Pancreas (tissue), 10 donors: ENCODE measurements around the gene HIF3A. TPM values are rescaled to one million over a fixed set of nuclear protein-coding genes. Genes with fewer than 3 reads are reported as not detected.
"Not testable (repeated sequence)": the region's sequence is repeated elsewhere in the genome, so short reads cannot be mapped to it uniquely, and the experiment has no call there.

ENCODE experiments used
- ATAC-seq, 4 donors: fragments of 200-7000 bp; cut with Tn5 transposase; one replicate each; pipeline versions ENCODE4 v1.8.0 to v1.9.1; 2020; ENCODE audit warnings: mild to moderate bottlenecking in 4 of 4, moderate library complexity in 4 of 4
- DNase-seq, 6 donors: peaks; one replicate each; pipeline ENCODE4 v3.0.0-alpha.2; 2020
- FAIRE-seq: peaks from 2 replicates; lab custom pipeline; 2012; peaks lifted over from hg19 to GRCh38; lab: Jason Lieb, UNC
- H3K27ac ChIP-seq, 4 donors: fragments of 200-600 bp; sonication (generic); 1 replicate in 3 of 4; 2 replicates in 1 of 4; pipeline versions ENCODE4 v1.5.0 to v1.8.0; 2020
- H3K27me3 ChIP-seq, 4 donors: fragments of 200-600 bp; one replicate each; pipeline ENCODE4 v1.8.0; 2021
- H3K36me3 ChIP-seq, 3 donors: fragments of 200-600 bp; sonication (generic) in 1 of 3; one replicate each; pipeline versions ENCODE4 v1.5.0 to v1.8.0; 2020 to 2021
- H3K4me1 ChIP-seq, 3 donors: fragments of 200-600 bp; one replicate each; pipeline ENCODE4 v1.8.0; 2021
- H3K4me3 ChIP-seq, 4 donors: fragments of 200-600 bp; sonication (generic) in 2 of 4; one replicate each; pipeline versions ENCODE4 v1.5.0 to v1.8.0; 2020 to 2021
- H3K9me3 ChIP-seq, 4 donors: fragments of 200-600 bp; one replicate each; pipeline ENCODE4 v1.8.0; 2021
- WGBS, 2 donors: extraction: QIAGEN DNeasy Blood & Tissue Kit; methylation state at CpG; one replicate each; pipeline ENCODE4 v1.1.7; 2013; 5-methylcytosine and 5-hydroxymethylcytosine counted together
- intact Hi-C, 3 donors: fragments of 100-400 bp; cut with DNase I; formaldehyde crosslinking; loops; one replicate each; pipeline versions ENCODE4 v1.11.1 to v1.14.2; 2022
- polyA plus RNA-seq, 2 donors: library from polyadenylated mRNA; stranded (reverse); fragments of 200-250 nt; gene quantifications; one replicate each; pipeline ENCODE4 v1.2.3, GENCODE V29; 2013
- total RNA-seq, 6 donors: library from RNA; stranded (reverse); fragmentation: NEBNext Ultra II Directional in 4 of 6; extraction: Animal tissue kit (Norgen Biotek cat#: 25700) in 4 of 6; gene quantifications; one replicate each; pipeline versions ENCODE4 v1.2.1 to v1.2.4, GENCODE V29; 2021 to 2023
- TF ChIP-seq, protein P1 (sequence below), 4 donors: fragments of 200-600 bp; sonication (generic) in 3 of 4; IDR thresholded peaks; one replicate each; pipeline versions ENCODE4 v1.5.0 to v1.8.0; 2021; ENCODE audit warnings: antibody characterized with exemption in 4 of 4
- donor health status: healthy with polysubstance abuse.
- donor health status: DM: no; HTN: no; CAD: no; lungs with moderate emphysema.
- donor health status: DM: no; HTN: no; CAD: no.
- donor health status: control.
- donor health status: control.
- donor health status: Bipolar disorder and iron deficiency.
- donor health status: DM: yes; HTN: yes; CAD: no.
- donor health status: DM: no; HTN: no; CAD: no.
- donor health status: DM: no; HTN: no; CAD: no.
- donor health status: DM: yes; HTN: yes; CAD: no.

The HIF3A gene
- total and polyA plus RNA-seq, 8 donors = 0.71 to 27.6 (median 5.2) TPM

DNA sequence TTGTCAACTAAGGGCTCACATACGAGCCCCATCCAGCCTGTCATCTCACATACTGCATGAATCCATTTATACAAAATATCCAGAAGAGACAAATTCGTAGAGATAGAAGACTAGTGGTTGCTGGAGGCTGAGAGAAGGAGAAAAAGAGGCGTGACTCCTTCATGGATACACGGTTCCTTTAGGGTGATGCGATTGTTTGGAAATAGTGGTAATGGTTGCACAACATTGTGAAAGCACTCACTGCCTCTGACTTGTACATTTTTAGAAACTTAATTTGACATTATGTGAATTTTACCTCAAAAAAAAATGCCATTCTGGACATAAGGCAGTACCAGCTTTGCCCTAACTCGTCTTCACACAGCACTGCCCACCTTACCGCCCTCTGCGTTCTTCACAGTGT, 40.0 kb upstream of the HIF3A start:
- no peak overlapping the region for H3K4me3 ChIP-seq
- FAIRE-seq = no peak
- ATAC-seq = no peak

DNA sequence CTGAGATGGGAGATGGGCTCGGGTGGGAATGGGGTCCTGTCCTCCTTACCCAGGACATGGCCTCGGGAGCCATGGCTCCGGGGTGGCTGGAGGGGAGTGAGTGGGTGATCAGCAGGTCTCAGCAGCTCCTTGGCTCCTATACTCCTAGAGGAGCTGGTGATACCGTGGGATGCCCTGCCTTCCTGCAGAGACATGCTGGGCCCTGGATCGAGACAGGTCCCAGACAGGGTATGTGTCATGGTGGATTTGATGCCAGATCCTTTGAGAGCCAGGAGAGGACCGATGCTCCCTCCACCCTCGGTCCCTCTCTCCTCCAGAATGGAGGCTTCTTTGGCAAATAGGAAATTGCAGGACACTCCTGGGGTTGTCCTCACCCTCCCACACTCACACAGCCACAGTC, 35.3 kb upstream of the HIF3A start:
- not testable (repeated sequence) for FAIRE-seq, H3K9me3 ChIP-seq, H3K4me1 ChIP-seq, H3K27me3 ChIP-seq, H3K27ac ChIP-seq, ATAC-seq, DNase-seq, H3K4me3 ChIP-seq, H3K36me3 ChIP-seq
- intact Hi-C loops = loop anchor here in 1 of 3 donors (10.0 kb wide), 2 partner anchors 177 to 237 kb away; partner anchors contain the start of gene PGLYRP1
- WGBS, 2 donors = 41 to 52% methylated on average over 5 to 7 of the region's 7 CpGs

More for the DNA sequence above, 40.0 kb upstream of the HIF3A start:
- Histone ChIP-seq H3K4me1 (no peaks in the 10 kb centered on the region), H3K36me3 (no peaks in the 10 kb centered on the region), H3K27ac (no peak overlapping the region), H3K9me3 (no peaks in the 10 kb centered on the region), H3K27me3 (no peaks in the 10 kb centered on the region)
- intact Hi-C loops = no loop called here
- TF ChIP-seq, protein P1, sequence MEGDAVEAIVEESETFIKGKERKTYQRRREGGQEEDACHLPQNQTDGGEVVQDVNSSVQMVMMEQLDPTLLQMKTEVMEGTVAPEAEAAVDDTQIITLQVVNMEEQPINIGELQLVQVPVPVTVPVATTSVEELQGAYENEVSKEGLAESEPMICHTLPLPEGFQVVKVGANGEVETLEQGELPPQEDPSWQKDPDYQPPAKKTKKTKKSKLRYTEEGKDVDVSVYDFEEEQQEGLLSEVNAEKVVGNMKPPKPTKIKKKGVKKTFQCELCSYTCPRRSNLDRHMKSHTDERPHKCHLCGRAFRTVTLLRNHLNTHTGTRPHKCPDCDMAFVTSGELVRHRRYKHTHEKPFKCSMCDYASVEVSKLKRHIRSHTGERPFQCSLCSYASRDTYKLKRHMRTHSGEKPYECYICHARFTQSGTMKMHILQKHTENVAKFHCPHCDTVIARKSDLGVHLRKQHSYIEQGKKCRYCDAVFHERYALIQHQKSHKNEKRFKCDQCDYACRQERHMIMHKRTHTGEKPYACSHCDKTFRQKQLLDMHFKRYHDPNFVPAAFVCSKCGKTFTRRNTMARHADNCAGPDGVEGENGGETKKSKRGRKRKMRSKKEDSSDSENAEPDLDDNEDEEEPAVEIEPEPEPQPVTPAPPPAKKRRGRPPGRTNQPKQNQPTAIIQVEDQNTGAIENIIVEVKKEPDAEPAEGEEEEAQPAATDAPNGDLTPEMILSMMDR (IDR thresholded peaks at IDR 0.05) = no peak
- no peak for DNase-seq
- 60 to 69% methylated on average over 8 of the region's 8 CpGs for WGBS, 2 donors

DNA sequence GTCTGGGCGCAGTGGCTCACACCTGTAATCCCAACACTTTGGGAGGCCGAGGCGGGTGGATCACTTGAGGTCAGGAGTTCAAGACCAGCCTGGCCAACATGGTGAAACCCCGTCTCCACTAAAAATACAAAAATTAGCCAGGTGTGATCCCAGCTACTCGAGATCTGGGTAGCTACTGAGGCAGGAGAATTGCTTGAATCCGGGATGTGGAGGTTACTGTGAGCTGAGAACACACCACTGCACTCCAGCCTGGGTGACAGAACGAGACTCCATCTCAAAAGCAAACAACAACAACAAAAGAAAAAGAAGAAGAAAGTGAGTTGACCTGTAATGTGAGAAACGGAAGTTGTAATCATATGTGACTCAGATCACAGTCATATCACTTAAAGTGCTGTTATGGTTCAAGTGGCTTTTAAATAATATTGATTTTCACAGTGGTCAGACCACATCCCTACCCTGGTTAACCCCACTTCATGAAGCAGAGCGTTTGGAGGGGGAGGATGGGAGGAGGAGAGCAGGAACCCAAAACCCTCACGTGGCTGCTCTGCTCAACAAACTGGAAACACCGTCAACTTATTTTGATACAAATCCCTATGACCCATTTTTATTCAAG, 34.1 kb upstream of the HIF3A start:
- H3K27ac ChIP-seq, FAIRE-seq, H3K27me3 ChIP-seq, H3K4me3 ChIP-seq, DNase-seq, H3K36me3 ChIP-seq, H3K4me1 ChIP-seq, ATAC-seq, H3K9me3 ChIP-seq: not testable (repeated sequence)
- 27 to 33% methylated on average over 11 of the region's 11 CpGs for WGBS, 2 donors
- intact Hi-C loops = loop anchor here in 1 of 3 donors (10.0 kb wide), 2 partner anchors 178 to 238 kb away; partner anchors contain the start of gene PGLYRP1

DNA sequence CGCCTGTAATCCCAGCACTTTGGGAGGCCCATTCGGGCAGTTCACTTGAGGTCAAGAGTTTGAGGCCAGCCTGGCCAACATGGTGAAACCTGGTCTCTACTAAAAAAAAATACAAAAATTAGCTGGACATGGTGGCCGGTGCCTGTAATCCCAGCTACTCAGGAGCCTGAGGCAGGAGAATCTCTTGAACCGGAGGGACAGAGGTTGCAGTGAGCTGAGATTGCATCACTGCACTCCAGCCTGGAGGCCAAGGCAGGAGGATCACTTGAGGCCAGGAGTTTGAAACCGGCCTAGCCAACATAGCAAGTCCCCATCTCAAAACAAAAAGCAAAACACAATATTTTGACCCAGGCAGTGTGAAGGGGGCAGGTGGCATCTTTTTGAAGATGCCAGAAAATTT, 32.0 kb upstream of the HIF3A start:
- not testable (repeated sequence) for ATAC-seq, H3K9me3 ChIP-seq, FAIRE-seq, H3K4me3 ChIP-seq, DNase-seq, H3K4me1 ChIP-seq, H3K27me3 ChIP-seq, H3K36me3 ChIP-seq, H3K27ac ChIP-seq
- WGBS, 2 donors = 53 to 63% methylated on average over 5 of the region's 5 CpGs
- intact Hi-C loops = loop anchor here in 1 of 3 donors (10.0 kb wide), 2 partner anchors 180 to 240 kb away; partner anchors contain the start of gene PGLYRP1

DNA sequence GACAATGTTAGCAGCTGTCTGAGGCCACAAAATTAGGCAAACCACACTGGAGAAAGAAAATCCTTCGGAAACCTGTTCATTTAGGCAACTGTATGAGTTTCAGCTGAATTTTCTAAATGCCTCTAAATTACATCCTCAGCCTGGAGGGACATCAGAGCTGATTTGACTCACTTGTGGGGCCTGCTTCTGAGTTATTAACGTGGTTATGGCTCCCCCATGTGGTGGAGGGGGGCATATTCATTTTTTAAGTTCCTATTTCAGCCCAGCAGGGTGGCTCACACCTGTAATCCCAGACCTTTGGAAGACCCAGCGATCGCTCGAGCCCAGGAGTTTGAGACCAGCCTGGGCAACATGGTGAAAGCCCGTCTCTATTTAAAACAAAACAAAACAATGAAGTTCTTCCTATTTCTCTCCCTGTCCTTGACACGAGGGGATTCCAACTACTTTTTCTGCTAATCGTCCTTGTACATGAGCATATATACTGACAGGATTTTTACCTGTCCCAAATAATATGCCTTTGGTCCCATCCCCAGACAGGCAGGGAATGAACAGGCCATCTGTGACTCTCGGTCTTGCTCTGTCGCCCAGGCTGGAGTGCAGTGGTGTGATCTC, 31.5 kb upstream of the HIF3A start:
- TF ChIP-seq, protein P1 (IDR thresholded peaks at IDR 0.05) = peak; percentile 73 to 90 (median 76)
- Histone ChIP-seq H3K4me1 (no peaks in the 10 kb centered on the region), H3K36me3 (no peaks in the 10 kb centered on the region), H3K9me3 (no peaks in the 10 kb centered on the region), H3K27ac (no peak overlapping the region), H3K4me3 (no peak overlapping the region), H3K27me3 (peaks cover 0 to 4% (median 0%) of the 10 kb centered on the region in 4 donors)
- FAIRE-seq = peak; percentile 29
- peak; percentile 82 to 98 (median 95) for ATAC-seq
- intact Hi-C loops = loop anchor here in 1 of 3 donors (10.0 kb wide), 2 partner anchors 181 to 241 kb away; partner anchors contain the start of gene PGLYRP1
- DNase-seq = peak in 4 of 6 donors; percentile 42 to 77 (median 46)
- WGBS, 2 donors = 11 to 12% methylated on average over 10 of the region's 10 CpGs

DNA sequence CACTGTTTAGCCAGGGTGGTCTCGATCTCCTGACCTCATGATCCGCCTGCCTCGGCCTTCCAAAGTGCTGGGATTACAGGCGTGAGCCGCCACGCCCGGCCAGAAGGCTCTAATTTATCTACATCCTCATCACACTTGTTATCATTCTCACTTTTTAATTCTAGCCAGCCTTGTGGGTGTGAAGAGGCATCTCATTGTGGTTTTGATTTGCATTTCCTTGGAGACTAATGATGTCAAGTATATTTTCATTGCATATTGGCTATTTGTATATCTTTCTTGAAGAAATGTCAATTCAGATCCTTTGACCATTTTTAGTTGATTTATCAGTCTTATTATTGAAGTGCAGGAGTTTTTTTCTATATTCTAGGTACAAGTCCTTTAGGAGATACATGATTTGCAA, 27.7 kb upstream of the HIF3A start:
- Histone ChIP-seq H3K36me3 (no peaks in the 10 kb centered on the region), H3K4me3 (no peak overlapping the region), H3K4me1 (no peaks in the 10 kb centered on the region), H3K27ac (no peak overlapping the region), H3K9me3 (no peaks in the 10 kb centered on the region), H3K27me3 (peaks cover 0 to 10% (median 0%) of the 10 kb centered on the region in 4 donors)
- 74 to 90% methylated on average over 7 of the region's 7 CpGs for WGBS, 2 donors
- ATAC-seq (no peak), FAIRE-seq (no peak), DNase-seq (no peak)
- TF ChIP-seq, protein P1 (IDR thresholded peaks at IDR 0.05) = no peak
- intact Hi-C loops = loop anchor here in 1 of 3 donors (10.0 kb wide), 2 partner anchors 184 to 244 kb away; partner anchors contain the start of gene PGLYRP1
